GM12892 (cell line): Measurements from ENCODE around the gene PSMD9.

Experiments
- POLR2A ChIP-seq: IDR thresholded peaks from 2 replicates; pipeline ENCODE4 v1.6.1; 2011; ENCODE audit warnings: low read depth, low read length, control low read depth
- POLR2AphosphoS5 ChIP-seq: IDR thresholded peaks from 2 replicates; pipeline ENCODE4 v1.6.1; 2011; ENCODE audit warnings: low read depth, low read length, control low read depth

- no peak for TF ChIP-seq POLR2A
- TF ChIP-seq POLR2AphosphoS5, result no peak
These were observed 38.5 kb downstream of the PSMD9 start for GRCh38 chr12:121926874-121927706.
